Endothelial cell of umbilical vein (primary cell): Measurements from ENCODE around the gene SHCBP1L.

Experiments used
- CTCF ChIP-seq, 2 donors: IDR thresholded peaks; 1 replicate in 1 of 2; 2 replicates in 1 of 2; pipeline ENCODE4 v1.5.1; 2011; ENCODE audit warnings: low read length in 2 of 2, mild to moderate bottlenecking in 2 of 2, moderate library complexity in 2 of 2, control low read depth in 1 of 2, inconsistent platforms in 1 of 2, low read depth in 1 of 2; ENCODE audit not compliant: insufficient read depth in 1 of 2; ENCODE audit errors: extremely low read depth in 1 of 2
- EZH2 ChIP-seq: IDR thresholded peaks from 2 replicates; pipeline ENCODE4 v1.6.1; 2012; ENCODE audit warnings: borderline replicate concordance, low read depth, mild to moderate bottlenecking, moderate library complexity, low read length, inconsistent platforms; ENCODE audit not compliant: severe bottlenecking
- FOS ChIP-seq: IDR thresholded peaks from 2 replicates; pipeline ENCODE4 v1.6.1; 2011; ENCODE audit warnings: mild to moderate bottlenecking, low read length, moderate library complexity, borderline replicate concordance; ENCODE audit not compliant: insufficient read depth
- GATA2 ChIP-seq: IDR thresholded peaks from 2 replicates; pipeline ENCODE4 v1.7.0; 2011; ENCODE audit warnings: low read depth, mild to moderate bottlenecking, moderate library complexity, mixed read lengths, low read length; ENCODE audit not compliant: insufficient read length, insufficient read depth
- JUN ChIP-seq: IDR thresholded peaks from 2 replicates; pipeline ENCODE4 v1.6.1; 2011; ENCODE audit warnings: borderline replicate concordance, low read depth; ENCODE audit not compliant: insufficient read length, insufficient read depth
- MAX ChIP-seq: IDR thresholded peaks from 2 replicates; pipeline ENCODE4 v1.6.1; 2011; ENCODE audit not compliant: insufficient read depth, insufficient read length
- MYC ChIP-seq: IDR thresholded peaks from one replicate; pipeline ENCODE4 v1.6.1; 2011; ENCODE audit warnings: mild to moderate bottlenecking, low read depth, low read length
- POLR2A ChIP-seq: IDR thresholded peaks from 2 replicates; pipeline ENCODE4 v1.6.1; 2012; ENCODE audit warnings: low read depth, mild to moderate bottlenecking, control low read depth, low read length
- POLR2AphosphoS5 ChIP-seq: IDR thresholded peaks from 2 replicates; pipeline ENCODE4 v1.6.1; 2012; ENCODE audit warnings: low read depth, mild to moderate bottlenecking, control low read depth, low read length, moderate library complexity; ENCODE audit not compliant: insufficient read depth

- TF ChIP-seq CTCF (IDR thresholded peaks at IDR 0.05; ENCODE audit: extremely low read depth in 1 of 2, insufficient read depth in 1 of 2, low read depth in 1 of 2, low read length in 2 of 2) (no peak), POLR2A (no peak), POLR2AphosphoS5 (no peak), EZH2 (no peak), FOS (no peak), MAX (no peak), MYC (no peak), GATA2 (no peak), JUN (no peak)
Measured at GRCh38 chr1:182861994-182862393, 91.0 kb downstream of the SHCBP1L start.
